ENCODE data around the gene RGS7.
A peak's percentile ranks its signal among the peaks of the same experiment; 100 is the strongest.
"Not testable (repeated sequence)": the region's sequence is repeated elsewhere in the genome, so short reads cannot be mapped to it uniquely, and the experiment has no call there.

Gene RGS7

GRCh38 chr1:240772131-240772530, 584.9 kb downstream of the RGS7 start:
- in situ Hi-C loops (cut with HindIII; ENCODE audit: low sequenced_read_pairs) = no loop called here
- DNase-seq (ENCODE audit: low read depth, low spot score) = no peak
- no peak overlapping the region for H3K4me3 ChIP-seq (ENCODE audit: low read depth, low read length)
- no peak for TF ChIP-seq CTCF (IDR thresholded peaks at IDR 0.05; ENCODE audit: low read depth, low read length)

- in situ Hi-C loops (cut with HindIII; ENCODE audit: low sequenced_read_pairs) = no loop called here
- no peak for DNase-seq (ENCODE audit: low read depth, low spot score)
- no peak for TF ChIP-seq CTCF (IDR thresholded peaks at IDR 0.05; ENCODE audit: low read depth, low read length)
- H3K4me3 ChIP-seq (ENCODE audit: low read depth, low read length) = no peak overlapping the region
These were observed 585.6 kb downstream of the RGS7 start for GRCh38 chr1:240771450-240771849.

- no peak for DNase-seq (ENCODE audit: low read depth, low spot score)
- no peak overlapping the region for H3K4me3 ChIP-seq (ENCODE audit: low read depth, low read length)
- TF ChIP-seq CTCF (IDR thresholded peaks at IDR 0.05; ENCODE audit: low read depth, low read length) = no peak
- in situ Hi-C loops (cut with HindIII; ENCODE audit: low sequenced_read_pairs) = no loop called here
These were observed 588.0 kb downstream of the RGS7 start for GRCh38 chr1:240768979-240769378.

GRCh38 chr1:240766831-240767230, 590.2 kb downstream of the RGS7 start:
- peak; percentile 9 for DNase-seq (ENCODE audit: low read depth, low spot score)
- TF ChIP-seq CTCF (IDR thresholded peaks at IDR 0.05; ENCODE audit: low read depth, low read length) = no peak
- H3K4me3 ChIP-seq (ENCODE audit: low read depth, low read length) = no peak overlapping the region
- in situ Hi-C loops (cut with HindIII; ENCODE audit: low sequenced_read_pairs) = no loop called here

GRCh38 chr1:240765732-240766363, 591.2 kb downstream of the RGS7 start:
- DNase-seq (ENCODE audit: low read depth, low spot score) = peak; percentile 65
- in situ Hi-C loops (cut with HindIII; ENCODE audit: low sequenced_read_pairs) = no loop called here
- TF ChIP-seq CTCF (IDR thresholded peaks at IDR 0.05; ENCODE audit: low read depth, low read length) = no peak
- H3K4me3 ChIP-seq (ENCODE audit: low read depth, low read length) = no peak overlapping the region

GRCh38 chr1:240763771-240764170, 593.2 kb downstream of the RGS7 start:
- no peak overlapping the region for H3K4me3 ChIP-seq (ENCODE audit: low read depth, low read length)
- DNase-seq (ENCODE audit: low read depth, low spot score) = no peak
- in situ Hi-C loops (cut with HindIII; ENCODE audit: low sequenced_read_pairs) = no loop called here
- no peak for TF ChIP-seq CTCF (IDR thresholded peaks at IDR 0.05; ENCODE audit: low read depth, low read length)

GRCh38 chr1:240763095-240763494, 593.9 kb downstream of the RGS7 start:
- DNase-seq (ENCODE audit: low read depth, low spot score); in situ Hi-C loops (cut with HindIII; ENCODE audit: low sequenced_read_pairs); H3K4me3 ChIP-seq (ENCODE audit: low read depth, low read length): not testable (repeated sequence)

- DNase-seq (ENCODE audit: low read depth, low spot score); H3K4me3 ChIP-seq (ENCODE audit: low read depth, low read length): not testable (repeated sequence)
These were observed 594.5 kb downstream of the RGS7 start for GRCh38 chr1:240762471-240762987.

GRCh38 chr1:240758777-240759176, 598.2 kb downstream of the RGS7 start:
- in situ Hi-C loops (cut with HindIII; ENCODE audit: low sequenced_read_pairs); DNase-seq (ENCODE audit: low read depth, low spot score); H3K4me3 ChIP-seq (ENCODE audit: low read depth, low read length): not testable (repeated sequence)

More at GRCh38 chr1:240762471-240762987, 594.5 kb downstream of the RGS7 start:
- in situ Hi-C loops (cut with HindIII; ENCODE audit: low sequenced_read_pairs) = not testable (repeated sequence)
